H1 (cell line): Measurements from ENCODE around the gene ISOC2. TPM values are rescaled to one million over a fixed set of nuclear protein-coding genes. Genes with fewer than 3 reads are reported as not detected.

Experiments
- CTCF ChIA-PET: fragments of 300-600 bp; sonication (Branson Sonifier 250); formaldehyde crosslinking; loops from one replicate; lab custom pipeline; 2021; ENCODE audit not compliant: partially characterized antibody; lab: Charles Lee
- POLR2A ChIA-PET: fragments of 300-600 bp; sonication (Branson Sonifier 250); formaldehyde crosslinking; loops from one replicate; lab custom pipeline; 2021; ENCODE audit warnings: inconsistent platforms; ENCODE audit not compliant: partially characterized antibody; lab: Charles Lee
- DNase-seq, 2 experiments: peaks; one replicate each; pipeline versions ENCODE4 v3.0.0 to v3.0.0-alpha.2; 2010 to 2022; ENCODE audit warnings: low spot score in 2 of 2, low read depth in 1 of 2, mixed read lengths in 1 of 2
- FAIRE-seq: peaks from 2 replicates; lab custom pipeline; 2011; peaks lifted over from hg19 to GRCh38; lab: Jason Lieb, UNC
- H2AFZ ChIP-seq: 2 replicates; pipeline ENCODE4 v1.8.1; 2012; ENCODE audit warnings: low read length, inconsistent platforms
- H2AK5ac ChIP-seq: 2 replicates; pipeline ENCODE4 v1.6.1; 2013; ENCODE audit warnings: low read depth, low read length
- H2BK120ac ChIP-seq: replicated peaks from 2 replicates; pipeline ENCODE3; 2013; ENCODE audit warnings: low read depth, low read length, inconsistent platforms
- H2BK12ac ChIP-seq: 2 replicates; pipeline ENCODE4 v1.6.1; 2013; ENCODE audit warnings: low read depth, low read length
- H2BK15ac ChIP-seq: 2 replicates; pipeline ENCODE4 v1.6.1; 2013; ENCODE audit warnings: low read length
- H2BK20ac ChIP-seq: 2 replicates; pipeline ENCODE4 v1.6.1; 2013; ENCODE audit warnings: low read length
- H2BK5ac ChIP-seq: 2 replicates; pipeline ENCODE4 v1.6.1; 2013; ENCODE audit warnings: low read depth, low read length
- H3K14ac ChIP-seq: 2 replicates; pipeline ENCODE4 v1.6.1; 2013; ENCODE audit warnings: inconsistent platforms; ENCODE audit not compliant: insufficient read length
- H3K18ac ChIP-seq: 2 replicates; pipeline ENCODE4 v1.6.1; 2013; ENCODE audit warnings: low read length; ENCODE audit errors: extremely low read depth
- H3K23ac ChIP-seq: 2 replicates; pipeline ENCODE4 v1.6.1; 2013; ENCODE audit warnings: inconsistent platforms; ENCODE audit not compliant: insufficient read length
- H3K23me2 ChIP-seq: 2 replicates; pipeline ENCODE4 v1.6.1; 2013; ENCODE audit warnings: low read depth, low read length
- H3K27ac ChIP-seq: 2 replicates; pipeline ENCODE4 v1.6.1; 2011; ENCODE audit warnings: low read depth, low read length, inconsistent platforms
- H3K27me3 ChIP-seq, 4 experiments: replicated peaks in 1 of 4; 1 replicate in 1 of 4; 2 replicates in 3 of 4; pipeline versions ENCODE4 v1.6.1 to v1.8.1; 2011 to 2013; ENCODE audit warnings: low read length in 3 of 4, mild to moderate bottlenecking in 3 of 4, inconsistent platforms in 2 of 4, mixed read lengths in 2 of 4, moderate library complexity in 1 of 4; ENCODE audit not compliant: control insufficient read depth in 3 of 4, insufficient read depth in 3 of 4; ENCODE audit errors: extremely low read depth in 1 of 4
- H3K36me3 ChIP-seq, 4 experiments: 2 replicates each; pipeline versions ENCODE4 v1.6.1 to v1.8.1; 2011 to 2013; ENCODE audit warnings: mild to moderate bottlenecking in 4 of 4, low read length in 3 of 4, moderate library complexity in 2 of 4, control low read depth in 1 of 4, inconsistent platforms in 1 of 4; ENCODE audit not compliant: insufficient read depth in 4 of 4, control insufficient read depth in 2 of 4
- H3K4ac ChIP-seq: replicated peaks from 2 replicates; pipeline ENCODE3; 2013; ENCODE audit warnings: low read length, low read depth, mixed read lengths, inconsistent platforms; ENCODE audit not compliant: insufficient read length
- H3K4me1 ChIP-seq, 4 experiments: replicated peaks in 1 of 4; 1 replicate in 1 of 4; 2 replicates in 3 of 4; pipeline versions ENCODE4 v1.6.1 to v1.8.1; 2011 to 2013; ENCODE audit warnings: low read length in 3 of 4, inconsistent platforms in 2 of 4, mixed read lengths in 1 of 4; ENCODE audit not compliant: insufficient read depth in 4 of 4, control insufficient read depth in 3 of 4
- H3K4me2 ChIP-seq, 2 experiments: 2 replicates each; pipeline versions ENCODE4 v1.6.1 to v1.8.1; 2011 to 2013; ENCODE audit warnings: low read depth in 2 of 2, low read length in 2 of 2, control low read depth in 1 of 2, inconsistent platforms in 1 of 2, mild to moderate bottlenecking in 1 of 2; ENCODE audit not compliant: insufficient read depth in 1 of 2
- H3K4me3 ChIP-seq, 4 experiments: fragments of 200-600, 300-600 bp in 1 of 4; sonication (generic), shearing (Covaris generic), sonication (Bioruptor Twin) in 1 of 4; 2 replicates each; pipeline versions ENCODE4 v1.5.1 to v1.8.1; 2011 to 2016; ENCODE audit warnings: low read length in 4 of 4, low read depth in 3 of 4, control low read depth in 2 of 4, inconsistent platforms in 2 of 4, mild to moderate bottlenecking in 2 of 4, mixed read lengths in 1 of 4, moderate library complexity in 1 of 4; ENCODE audit not compliant: insufficient read depth in 2 of 4; ENCODE audit errors: extremely low read depth in 1 of 4
- H3K56ac ChIP-seq: replicated peaks from 2 replicates; pipeline ENCODE3; 2013; ENCODE audit warnings: low read depth, mild to moderate bottlenecking, mixed read lengths, low read length, inconsistent platforms; ENCODE audit not compliant: insufficient read length
- H3K79me1 ChIP-seq: 2 replicates; pipeline ENCODE4 v1.6.1; 2013; ENCODE audit warnings: low read depth, low read length, control low read depth
- H3K79me2 ChIP-seq, 2 experiments: 2 replicates each; pipeline versions ENCODE4 v1.6.1 to v1.8.1; 2012 to 2013; ENCODE audit warnings: low read length in 2 of 2, mild to moderate bottlenecking in 2 of 2, inconsistent platforms in 1 of 2; ENCODE audit not compliant: insufficient read depth in 2 of 2, control insufficient read depth in 1 of 2
- H3K9ac ChIP-seq, 4 experiments: replicated peaks in 1 of 4; 1 replicate in 1 of 4; 2 replicates in 3 of 4; pipeline versions ENCODE4 v1.6.1 to v1.8.1; 2011 to 2013; ENCODE audit warnings: low read depth in 3 of 4, low read length in 3 of 4, control low read depth in 2 of 4, mild to moderate bottlenecking in 2 of 4, moderate library complexity in 2 of 4, inconsistent platforms in 1 of 4; ENCODE audit errors: extremely low read depth in 1 of 4
- H3K9me3 ChIP-seq, 2 experiments: 2 replicates each; pipeline versions ENCODE4 v1.6.1 to v1.8.1; 2012 to 2013; ENCODE audit warnings: mild to moderate bottlenecking in 2 of 2, moderate library complexity in 2 of 2, control low read depth in 1 of 2, inconsistent platforms in 1 of 2, low read depth in 1 of 2, low read length in 1 of 2, mixed read lengths in 1 of 2; ENCODE audit not compliant: insufficient read depth in 2 of 2
- H4K20me1 ChIP-seq, 2 experiments: replicated peaks in 1 of 2; 2 replicates each; pipeline versions ENCODE3 to v1.8.1; 2011 to 2013; ENCODE audit warnings: inconsistent platforms in 2 of 2, low read length in 2 of 2, mild to moderate bottlenecking in 1 of 2; ENCODE audit not compliant: insufficient read depth in 2 of 2, control insufficient read depth in 1 of 2
- H4K5ac ChIP-seq: 2 replicates; pipeline ENCODE4 v1.6.1; 2013; ENCODE audit warnings: low read length, low read depth, mixed read lengths, inconsistent platforms; ENCODE audit not compliant: insufficient read length
- H4K8ac ChIP-seq: 2 replicates; pipeline ENCODE4 v1.8.0; 2013; ENCODE audit warnings: mild to moderate bottlenecking, moderate library complexity, low read length, inconsistent platforms; ENCODE audit not compliant: insufficient read depth; ENCODE audit errors: extremely low read depth
- H4K91ac ChIP-seq: replicated peaks from 2 replicates; pipeline ENCODE3; 2013; ENCODE audit warnings: low read length, mixed read lengths, inconsistent platforms; ENCODE audit not compliant: insufficient read length
- ATF2 ChIP-seq: IDR thresholded peaks from 2 replicates; pipeline ENCODE4 v1.6.1; 2012; ENCODE audit warnings: low read length, inconsistent platforms
- CBX8 ChIP-seq: fragments of 300-800, 300-1000 bp; sonication (generic); IDR thresholded peaks from 2 replicates; pipeline ENCODE4 v1.7.1; 2016; ENCODE audit warnings: low read depth, low read length, borderline replicate concordance
- FOSL1 ChIP-seq: IDR thresholded peaks from 2 replicates; pipeline ENCODE4 v1.6.1; 2011; ENCODE audit warnings: mild to moderate bottlenecking, low read depth, low read length, moderate library complexity; ENCODE audit not compliant: insufficient read depth
- HDAC6 ChIP-seq: IDR thresholded peaks from one replicate; pipeline ENCODE4 v1.7.1; 2012; ENCODE audit warnings: low read depth, mild to moderate bottlenecking, inconsistent platforms, low read length, moderate library complexity
- NRF1 ChIP-seq: IDR thresholded peaks from 2 replicates; pipeline ENCODE4 v1.6.1; 2011; ENCODE audit warnings: mild to moderate bottlenecking, low read depth, low read length, improper control_type of control experiment
- RAD21 ChIP-seq, 2 experiments: IDR thresholded peaks in 1 of 2; conservative IDR thresholded peaks in 1 of 2; 2 replicates each; pipeline ENCODE4 v1.6.1; 2011; ENCODE audit warnings: low read depth in 2 of 2, low read length in 2 of 2, improper control_type of control experiment in 1 of 2, inconsistent platforms in 1 of 2, mild to moderate bottlenecking in 1 of 2, moderate library complexity in 1 of 2
- RBBP5 ChIP-seq: IDR thresholded peaks from 2 replicates; pipeline ENCODE4 v1.7.1; 2012; ENCODE audit warnings: low read depth, mild to moderate bottlenecking, inconsistent platforms, low read length, moderate library complexity, borderline replicate concordance
- SP1 ChIP-seq: IDR thresholded peaks from 2 replicates; pipeline ENCODE4 v1.6.1; 2011; ENCODE audit warnings: low read depth, low read length
- SUZ12 ChIP-seq: fragments of 200-600 bp; sonication (generic); IDR thresholded peaks from 2 replicates; pipeline ENCODE4 v1.6.1; 2012; ENCODE audit warnings: mild to moderate bottlenecking, inconsistent platforms, low read length, moderate library complexity, mixed read lengths
- TAF1 ChIP-seq: IDR thresholded peaks from 2 replicates; pipeline ENCODE4 v1.6.1; 2011; ENCODE audit warnings: mild to moderate bottlenecking, low read depth, low read length
- USF2 ChIP-seq: IDR thresholded peaks from 2 replicates; pipeline ENCODE4 v1.6.1; 2011; ENCODE audit warnings: low read length, improper control_type of control experiment
- WGBS, 2 experiments: shearing (Covaris generic) in 1 of 2; methylation state at CpG; one replicate each; pipeline versions ENCODE4 v1.1.6 to v1.1.7; 2013 to 2015; ENCODE audit warnings: low lambda C conversion rate in 2 of 2, mixed read lengths in 2 of 2, inconsistent platforms in 1 of 2, low coverage in 1 of 2, missing lambda C conversion rate in 1 of 2; ENCODE audit not compliant: insufficient replicate concordance in 2 of 2, insufficient coverage in 1 of 2, insufficient read length in 1 of 2; ENCODE audit errors: extremely low coverage in 1 of 2, missing lambda C conversion rate in 1 of 2; 5-methylcytosine and 5-hydroxymethylcytosine counted together
- polyA plus RNA-seq, 7 experiments: library from polyadenylated mRNA; depleted of rRNA in 3 of 7; stranded (reverse) in 5 of 7; unstranded in 2 of 7; fragments of >200 nt in 5 of 7; fragments of 200-250 nt in 2 of 7; gene quantifications; 1 replicate in 5 of 7; 2 replicates in 1 of 7; 4 replicates in 1 of 7; pipeline versions ENCODE4 v1.2.1 to v1.2.3, GENCODE V29; 2011 to 2013; ENCODE audit warnings: missing spikeins in 2 of 7, mixed read lengths in 2 of 7
- total RNA-seq: library from RNA; stranded (reverse); fragmentation: NEBNext Ultra II Directional; extraction: Animal tissue kit (Norgen Biotek cat#: 25700); gene quantifications from 2 replicates; pipeline ENCODE4 v1.2.1, GENCODE V29; 2021

ISOC2 gene
- total and polyA plus RNA-seq, 2 of the 8 experiments (the other 6 are each of a cell fraction or from before 2014, with no cell fraction given), result 96.9 to 152 TPM

- Histone ChIP-seq H3K23me2 (no peaks in the 10 kb centered on the region; the same call in 1 of the 2 replicates), H3K79me2 (no peaks in the 10 kb centered on the region), H2AK5ac (no peak overlapping the region), H3K79me1 (no peaks in the 10 kb centered on the region), H3K14ac (no peak overlapping the region), H2BK20ac (no peak overlapping the region), H3K4me3 (no peak overlapping the region), H3K4me1 (peaks cover 0 to 1% (median 0%) of the 10 kb centered on the region in 4 experiments; a peak in 1 of 7 replicates), H3K36me3 (no peaks in the 10 kb centered on the region), H4K5ac (no peak overlapping the region), H3K4me2 (no peak overlapping the region), H2BK15ac (no peak overlapping the region), H3K9ac (no peak overlapping the region), H2BK5ac (no peak overlapping the region), H3K27me3 (peaks cover 0 to 6% (median under 1%) of the 10 kb centered on the region in 4 experiments; a peak in 1 of 7 replicates), H3K18ac (no peak overlapping the region), H3K27ac (no peak overlapping the region), H2BK120ac (no peak overlapping the region), H2BK12ac (no peak overlapping the region), H4K8ac (no peak overlapping the region), H2AFZ (no peak overlapping the region), H3K56ac (no peak overlapping the region), H3K4ac (no peak overlapping the region), H3K23ac (no peak overlapping the region), H4K91ac (no peak overlapping the region), H4K20me1 (no peaks in the 10 kb centered on the region), H3K9me3 (no peaks in the 10 kb centered on the region; a peak in 1 of 4 replicates)
- CTCF ChIA-PET, result interaction anchor here (0.7 to 1.6 kb wide), 2 partner anchors 34 to 548 kb away, joined by 3 to 4 read pairs; no protein-coding TSS in a partner anchor
- 93% methylated on average over 3 of the region's 3 CpGs; no CpG with 5 or more reads in 1 of the 2 experiments for WGBS, 2 experiments
- FAIRE-seq (no peak), DNase-seq (no peak)
- POLR2A ChIA-PET, result interaction anchor here (34.6 kb wide), 1 partner anchor 30 kb away, joined by 874 read pairs; the partner anchor contains the start of genes RPL28, TMEM238 and UBE2S
- TF ChIP-seq SUZ12, result no peak
- no peak for TF ChIP-seq NRF1
- no peak for TF ChIP-seq RBBP5
- no peak for TF ChIP-seq CBX8
- TF ChIP-seq USF2, result no peak
- TF ChIP-seq HDAC6, result no peak
- no peak for TF ChIP-seq ATF2
- no peak for TF ChIP-seq FOSL1
- TF ChIP-seq RAD21 (IDR thresholded peaks at IDR 0.05 in 1 of 2, conservative IDR thresholded peaks at IDR 0.05 in 1 of 2; ENCODE audit: low read depth in 2 of 2, low read length in 2 of 2), result no peak
- no peak for TF ChIP-seq SP1
- TF ChIP-seq TAF1, result no peak
These were observed 36.9 kb downstream of the ISOC2 start for GRCh38 chr19:55424518-55424917.
